Osteocyte (in vitro differentiated cells): ENCODE results near the gene MAP1LC3B2. TPM values are rescaled to one million over a fixed set of nuclear protein-coding genes. Genes with fewer than 3 reads are reported as not detected.

Source experiments
- DNase-seq: peaks from one replicate; pipeline ENCODE4 v3.0.0; 2021; ENCODE audit warnings: mixed read lengths; ENCODE audit not compliant: unreplicated experiment; ENCODE audit errors: extremely low spot score
- H3K27ac Mint-ChIP-seq: one replicate; pipeline ENCODE4 v1.8.0; 2021; ENCODE audit warnings: mild to moderate bottlenecking, mixed read lengths; ENCODE audit not compliant: unreplicated experiment
- H3K27me3 Mint-ChIP-seq: one replicate; pipeline ENCODE4 v1.8.0; 2021; ENCODE audit warnings: mixed read lengths; ENCODE audit not compliant: unreplicated experiment
- H3K36me3 Mint-ChIP-seq: one replicate; pipeline ENCODE4 v1.8.0; 2021; ENCODE audit warnings: mixed read lengths; ENCODE audit not compliant: unreplicated experiment
- H3K4me1 Mint-ChIP-seq: one replicate; pipeline ENCODE4 v1.8.0; 2021; ENCODE audit warnings: mixed read lengths; ENCODE audit not compliant: unreplicated experiment
- H3K4me3 Mint-ChIP-seq: one replicate; pipeline ENCODE4 v1.8.0; 2021; ENCODE audit warnings: mild to moderate bottlenecking, moderate library complexity, mixed read lengths; ENCODE audit not compliant: unreplicated experiment
- H3K9me3 Mint-ChIP-seq: one replicate; pipeline ENCODE4 v1.8.0; 2021; ENCODE audit warnings: mixed read lengths; ENCODE audit not compliant: unreplicated experiment
- CTCF ChIP-seq: fragments of 200-600 bp; sonication (generic); IDR thresholded peaks from 2 replicates; pipeline ENCODE4 v1.5.0; 2021; ENCODE audit warnings: antibody characterized with exemption, mild to moderate bottlenecking, moderate library complexity
- long read RNA-seq: library from polyadenylated mRNA; unstranded; transcript quantifications from one replicate; pipeline ENCODE4 v2.0.0, GENCODE V29; 2021
- total RNA-seq: library from RNA; stranded (reverse); gene quantifications from 2 replicates; pipeline ENCODE4 v1.2.1, GENCODE V29; 2021

Gene MAP1LC3B2
- 1.7 and 2.1 TPM in 2 replicates for total RNA-seq
- long read RNA-seq, result 0 reads

GRCh38 chr12:116559162-116559935 is at the start of gene MAP1LC3B2:
Gene MAP1LC3B2 (plus strand): TSS chr12:116559381. CDS start chr12:116575943, 16,562 bp downstream.
- Mint-ChIP-seq H3K36me3 (peaks cover 5% of the 10 kb centered on the region), H3K27me3 (no peaks in the 10 kb centered on the region), H3K9me3 (peaks cover 6% of the 10 kb centered on the region), H3K27ac (peak within 1 kb of the TSS; percentile 99), H3K4me1 (peaks cover 38% of the 10 kb centered on the region), H3K4me3 (peak within 1 kb of the TSS; percentile 35)
- no peak for TF ChIP-seq CTCF
- peak; percentile 90 for DNase-seq

- Mint-ChIP-seq H3K27me3 (no peaks in the 10 kb centered on the region), H3K36me3 (no peaks in the 10 kb centered on the region), H3K27ac (no peak overlapping the region), H3K9me3 (no peaks in the 10 kb centered on the region), H3K4me1 (peaks cover under 1% of the 10 kb centered on the region), H3K4me3 (no peak overlapping the region)
- TF ChIP-seq CTCF, result no peak
- DNase-seq, result no peak
These were observed 45.2 kb upstream of the MAP1LC3B2 start for GRCh38 chr12:116513944-116514343.

- no peaks in the 10 kb centered on the region for H3K9me3 Mint-ChIP-seq
- no peaks in the 10 kb centered on the region for H3K27me3 Mint-ChIP-seq
- H3K36me3 Mint-ChIP-seq, result no peaks in the 10 kb centered on the region
- no peak overlapping the region for H3K4me3 Mint-ChIP-seq
- H3K4me1 Mint-ChIP-seq, result peaks cover 1% of the 10 kb centered on the region
- TF ChIP-seq CTCF, result no peak
- DNase-seq, result no peak
- H3K27ac Mint-ChIP-seq, result no peak overlapping the region
These were observed 43.5 kb upstream of the MAP1LC3B2 start for GRCh38 chr12:116515684-116516083.

GRCh38 chr12:116516657-116517056 is 42.5 kb upstream of the MAP1LC3B2 start:
- H3K36me3 Mint-ChIP-seq, result no peaks in the 10 kb centered on the region
- no peak overlapping the region for H3K4me3 Mint-ChIP-seq
- no peak for DNase-seq
- H3K4me1 Mint-ChIP-seq, result peaks cover 11% of the 10 kb centered on the region
- no peaks in the 10 kb centered on the region for H3K9me3 Mint-ChIP-seq
- TF ChIP-seq CTCF, result no peak
- H3K27me3 Mint-ChIP-seq, result no peaks in the 10 kb centered on the region
- no peak overlapping the region for H3K27ac Mint-ChIP-seq

- peaks cover 11% of the 10 kb centered on the region for H3K4me1 Mint-ChIP-seq
- H3K36me3 Mint-ChIP-seq, result no peaks in the 10 kb centered on the region
- no peak overlapping the region for H3K27ac Mint-ChIP-seq
- H3K27me3 Mint-ChIP-seq, result no peaks in the 10 kb centered on the region
- TF ChIP-seq CTCF, result no peak
- DNase-seq, result no peak
- H3K4me3 Mint-ChIP-seq, result no peak overlapping the region
- H3K9me3 Mint-ChIP-seq, result no peaks in the 10 kb centered on the region
These were observed 41.6 kb upstream of the MAP1LC3B2 start for GRCh38 chr12:116517431-116518045.
